ENCODE data around the gene CSTPP1. TPM values are rescaled to one million over a fixed set of nuclear protein-coding genes. Genes with fewer than 3 reads are reported as not detected.
"Not testable (repeated sequence)": the region's sequence is repeated elsewhere in the genome, so short reads cannot be mapped to it uniquely, and the experiment has no call there.

CSTPP1 gene
- total and polyA plus RNA-seq, 4 donors = 12.5 to 26.0 (median 20.9) TPM

DNA sequence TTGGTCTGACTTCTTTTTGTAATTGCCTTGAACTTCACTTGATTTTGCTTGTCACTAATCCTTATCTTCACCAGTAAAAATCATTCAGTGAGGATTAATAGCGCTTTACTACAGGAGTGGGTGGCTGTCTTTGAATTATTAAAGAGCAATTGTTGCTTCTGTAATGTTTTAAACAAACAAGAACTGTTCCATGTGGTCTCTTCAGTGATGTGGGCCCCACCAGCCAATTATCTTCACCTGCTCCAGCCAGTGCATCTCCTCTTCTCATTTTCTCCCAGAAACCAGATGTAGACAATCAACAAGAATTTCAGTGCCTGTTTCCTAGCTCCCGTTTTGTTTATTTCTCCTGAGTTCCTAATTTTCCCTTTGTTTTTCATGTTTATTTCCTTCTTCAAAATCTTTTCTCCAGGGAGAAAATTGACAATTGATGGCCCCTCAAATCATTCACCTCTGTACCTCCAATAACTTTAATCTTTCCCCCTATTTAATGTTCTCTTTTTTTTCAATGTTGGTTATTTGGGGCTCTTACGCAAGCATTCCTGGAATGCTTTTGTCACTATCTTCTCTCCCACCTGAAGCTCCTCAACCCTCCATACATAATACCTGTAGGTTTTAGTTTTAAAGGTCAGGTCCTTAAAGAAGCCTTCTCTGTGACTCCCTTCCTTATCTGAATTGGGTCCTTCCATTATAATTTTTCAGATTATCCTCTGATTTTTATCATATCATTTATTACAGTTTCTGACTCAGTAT lies 125.0 kb downstream of the CSTPP1 start:
- 86 to 92% methylated on average over 3 of the region's 3 CpGs for WGBS, 2 donors
- intact Hi-C loops (cut with DNase I) = no loop called here
- Histone ChIP-seq H3K27ac (ENCODE audit: low read depth in 1 of 2, low read length in 2 of 2) (no peak overlapping the region), H3K27me3 (ENCODE audit: control insufficient read depth in 1 of 2, insufficient read depth in 2 of 2, low read length in 1 of 2) (no peaks in the 10 kb centered on the region), H3K9me3 (ENCODE audit: control insufficient read depth, low read length) (no peaks in the 10 kb centered on the region), H3K4me1 (ENCODE audit: control insufficient read depth in 1 of 2, insufficient read depth in 2 of 2, low read length in 2 of 2) (no peaks in the 10 kb centered on the region), H3K36me3 (ENCODE audit: control insufficient read depth in 1 of 2, insufficient read depth in 2 of 2, low read length in 1 of 2) (no peaks in the 10 kb centered on the region), H3K4me3 (ENCODE audit: low read length in 2 of 2) (no peak overlapping the region)
- ATAC-seq (ENCODE audit: low FRiP score) (no peak), DNase-seq (no peak)

DNA sequence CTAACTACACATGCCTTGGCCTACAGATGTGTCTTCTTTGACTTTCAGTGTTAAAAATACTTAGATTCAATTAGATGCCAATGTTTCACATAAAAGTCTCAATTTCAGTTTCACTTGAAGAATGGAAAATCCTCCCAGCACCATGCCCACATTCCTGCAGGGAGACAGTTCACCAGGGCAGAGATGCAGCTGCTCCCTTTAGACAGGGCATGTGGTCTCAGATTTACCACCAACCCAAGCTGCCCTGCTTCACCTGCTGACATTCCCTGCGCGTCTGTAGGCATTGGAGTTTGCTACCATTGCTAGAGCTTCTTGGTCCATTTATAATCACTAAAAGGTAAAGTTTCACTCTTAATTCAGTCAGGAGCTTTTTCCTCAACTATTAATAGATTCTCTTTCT lies 126.2 kb downstream of the CSTPP1 start:
- Histone ChIP-seq H3K9me3 (ENCODE audit: control insufficient read depth, low read length) (no peaks in the 10 kb centered on the region), H3K4me3 (ENCODE audit: low read length in 2 of 2) (no peak overlapping the region), H3K27me3 (ENCODE audit: control insufficient read depth in 1 of 2, insufficient read depth in 2 of 2, low read length in 1 of 2) (no peaks in the 10 kb centered on the region), H3K27ac (ENCODE audit: low read depth in 1 of 2, low read length in 2 of 2) (no peak overlapping the region), H3K36me3 (ENCODE audit: control insufficient read depth in 1 of 2, insufficient read depth in 2 of 2, low read length in 1 of 2) (no peaks in the 10 kb centered on the region), H3K4me1 (ENCODE audit: control insufficient read depth in 1 of 2, insufficient read depth in 2 of 2, low read length in 2 of 2) (no peaks in the 10 kb centered on the region)
- DNase-seq = no peak
- 88 to 91% methylated on average over 2 of the region's 2 CpGs for WGBS, 2 donors
- intact Hi-C loops (cut with DNase I) = no loop called here
- no peak for ATAC-seq (ENCODE audit: low FRiP score)

DNA sequence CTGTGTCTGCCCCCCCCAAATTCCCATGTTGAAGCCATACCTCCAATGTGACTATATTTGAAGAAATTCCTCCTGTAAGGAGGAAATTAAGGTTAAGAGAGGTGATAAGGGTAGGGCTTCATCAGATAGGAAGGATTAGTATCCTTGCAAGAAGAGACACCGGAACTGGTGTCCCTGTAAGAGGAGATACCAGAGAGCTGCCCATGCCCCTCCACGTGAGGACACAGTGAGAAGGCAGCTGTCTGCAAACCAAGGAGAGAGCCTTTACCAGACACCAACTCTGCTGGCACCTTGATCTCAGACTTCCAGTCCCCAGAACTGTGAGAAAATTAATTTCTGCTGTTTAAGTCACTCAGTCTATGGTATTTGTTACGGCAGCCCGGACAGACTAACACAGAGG lies 130.8 kb downstream of the CSTPP1 start:
- no peak overlapping the region for H3K27ac ChIP-seq (ENCODE audit: low read depth in 1 of 2, low read length in 2 of 2)
- no peaks in the 10 kb centered on the region for H3K4me1 ChIP-seq (ENCODE audit: control insufficient read depth in 1 of 2, insufficient read depth in 2 of 2, low read length in 2 of 2)
- WGBS, 2 donors = 95 to 96% methylated on average over 4 of the region's 4 CpGs
- DNase-seq = no peak
- H3K27me3 ChIP-seq (ENCODE audit: control insufficient read depth in 1 of 2, insufficient read depth in 2 of 2, low read length in 1 of 2) = no peaks in the 10 kb centered on the region
- intact Hi-C loops (cut with DNase I) = no loop called here
- no peak overlapping the region for H3K4me3 ChIP-seq (ENCODE audit: low read length in 2 of 2)
- no peaks in the 10 kb centered on the region for H3K36me3 ChIP-seq (ENCODE audit: control insufficient read depth in 1 of 2, insufficient read depth in 2 of 2, low read length in 1 of 2)
- H3K9me3 ChIP-seq (ENCODE audit: control insufficient read depth, low read length) = no peaks in the 10 kb centered on the region
- no peak for ATAC-seq (ENCODE audit: low FRiP score)

DNA sequence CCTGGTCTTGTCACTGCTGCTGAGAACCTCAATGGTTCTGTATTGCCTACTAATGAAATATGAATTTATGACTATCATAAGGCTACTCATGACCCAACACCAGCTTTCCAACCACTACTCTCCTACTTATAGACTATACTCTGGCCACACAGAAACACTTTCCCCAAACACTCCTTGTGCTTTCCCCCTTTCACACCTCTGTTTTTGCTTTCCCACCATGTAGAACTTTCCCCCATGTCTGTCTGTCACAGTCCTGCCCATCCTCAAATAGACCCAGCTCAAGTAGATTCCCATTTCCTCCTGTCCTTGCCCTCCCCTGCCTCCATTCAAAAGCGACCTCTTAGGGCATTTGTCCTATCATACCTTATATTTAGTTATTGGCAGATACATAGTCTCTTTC lies 134.2 kb downstream of the CSTPP1 start:
- H3K27ac ChIP-seq (ENCODE audit: low read depth in 1 of 2, low read length in 2 of 2) = no peak overlapping the region
- no peaks in the 10 kb centered on the region for H3K4me1 ChIP-seq (ENCODE audit: control insufficient read depth in 1 of 2, insufficient read depth in 2 of 2, low read length in 2 of 2)
- ATAC-seq (ENCODE audit: low FRiP score) (no peak), DNase-seq (no peak)
- H3K36me3 ChIP-seq (ENCODE audit: control insufficient read depth in 1 of 2, insufficient read depth in 2 of 2, low read length in 1 of 2) = no peaks in the 10 kb centered on the region
- H3K9me3 ChIP-seq (ENCODE audit: control insufficient read depth, low read length) = no peaks in the 10 kb centered on the region
- intact Hi-C loops (cut with DNase I) = no loop called here
- H3K27me3 ChIP-seq (ENCODE audit: control insufficient read depth in 1 of 2, insufficient read depth in 2 of 2, low read length in 1 of 2) = no peaks in the 10 kb centered on the region
- H3K4me3 ChIP-seq (ENCODE audit: low read length in 2 of 2) = no peak overlapping the region
- WGBS, 2 donors = 92 to 97% methylated on average over 1 of the region's 1 CpG

DNA sequence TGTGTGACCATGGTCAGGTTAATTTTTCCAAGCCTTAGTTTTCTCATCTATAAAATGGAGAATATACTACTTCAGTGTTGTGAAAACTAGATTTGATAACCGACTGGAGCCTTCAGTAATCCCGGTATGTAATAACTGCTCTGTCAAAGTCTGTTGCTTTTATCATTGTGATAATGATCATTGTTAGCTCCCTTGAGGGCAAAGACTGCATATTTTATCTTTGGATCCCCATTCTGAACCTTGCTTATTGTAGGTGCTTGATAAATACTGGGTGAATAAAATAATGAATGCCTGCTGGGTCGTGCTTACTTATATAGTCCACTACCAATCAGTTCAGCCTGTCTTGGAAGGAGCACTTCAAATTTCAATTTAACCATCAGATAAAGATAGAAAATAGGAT lies 134.8 kb downstream of the CSTPP1 start:
- H3K27me3 ChIP-seq (ENCODE audit: control insufficient read depth in 1 of 2, insufficient read depth in 2 of 2, low read length in 1 of 2) = no peaks in the 10 kb centered on the region
- intact Hi-C loops (cut with DNase I) = no loop called here
- H3K9me3 ChIP-seq (ENCODE audit: control insufficient read depth, low read length) = no peaks in the 10 kb centered on the region
- no peaks in the 10 kb centered on the region for H3K36me3 ChIP-seq (ENCODE audit: control insufficient read depth in 1 of 2, insufficient read depth in 2 of 2, low read length in 1 of 2)
- H3K27ac ChIP-seq (ENCODE audit: low read depth in 1 of 2, low read length in 2 of 2) = no peak overlapping the region
- no peak overlapping the region for H3K4me3 ChIP-seq (ENCODE audit: low read length in 2 of 2)
- ATAC-seq (ENCODE audit: low FRiP score) (no peak), DNase-seq (no peak)
- no peaks in the 10 kb centered on the region for H3K4me1 ChIP-seq (ENCODE audit: control insufficient read depth in 1 of 2, insufficient read depth in 2 of 2, low read length in 2 of 2)
- 73 to 82% methylated on average over 3 of the region's 3 CpGs for WGBS, 2 donors

DNA sequence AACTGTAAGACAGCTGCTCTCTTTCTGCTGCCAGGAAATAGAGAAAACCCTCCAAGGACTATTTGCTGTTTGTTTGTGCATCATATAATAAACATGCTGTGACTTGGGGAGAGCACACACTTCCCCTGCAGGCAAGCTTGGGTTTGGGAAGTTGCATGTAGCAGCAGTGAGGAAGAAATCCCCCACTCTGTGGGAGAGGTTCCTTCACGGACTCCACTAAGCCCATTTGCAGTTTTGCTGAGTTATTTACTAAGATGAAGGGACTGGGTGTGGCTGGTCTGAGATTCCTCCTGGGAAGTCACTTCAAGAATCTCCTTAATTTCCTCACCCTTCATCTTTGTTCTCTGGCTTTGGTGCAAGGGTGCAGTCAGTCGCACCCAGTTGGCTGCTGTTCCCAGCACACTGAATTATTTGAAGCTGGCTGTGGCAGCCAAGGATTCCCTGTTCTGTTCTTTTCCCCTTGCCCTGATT lies 135.3 kb downstream of the CSTPP1 start:
- 73 to 78% methylated on average over 2 of the region's 2 CpGs for WGBS, 2 donors
- Histone ChIP-seq H3K36me3 (ENCODE audit: control insufficient read depth in 1 of 2, insufficient read depth in 2 of 2, low read length in 1 of 2) (no peaks in the 10 kb centered on the region), H3K4me3 (ENCODE audit: low read length in 2 of 2) (no peak overlapping the region), H3K27ac (ENCODE audit: low read depth in 1 of 2, low read length in 2 of 2) (no peak overlapping the region), H3K27me3 (ENCODE audit: control insufficient read depth in 1 of 2, insufficient read depth in 2 of 2, low read length in 1 of 2) (no peaks in the 10 kb centered on the region), H3K9me3 (ENCODE audit: control insufficient read depth, low read length) (no peaks in the 10 kb centered on the region), H3K4me1 (ENCODE audit: control insufficient read depth in 1 of 2, insufficient read depth in 2 of 2, low read length in 2 of 2) (no peaks in the 10 kb centered on the region)
- no peak for DNase-seq
- intact Hi-C loops (cut with DNase I) = no loop called here
- no peak for ATAC-seq (ENCODE audit: low FRiP score)

DNA sequence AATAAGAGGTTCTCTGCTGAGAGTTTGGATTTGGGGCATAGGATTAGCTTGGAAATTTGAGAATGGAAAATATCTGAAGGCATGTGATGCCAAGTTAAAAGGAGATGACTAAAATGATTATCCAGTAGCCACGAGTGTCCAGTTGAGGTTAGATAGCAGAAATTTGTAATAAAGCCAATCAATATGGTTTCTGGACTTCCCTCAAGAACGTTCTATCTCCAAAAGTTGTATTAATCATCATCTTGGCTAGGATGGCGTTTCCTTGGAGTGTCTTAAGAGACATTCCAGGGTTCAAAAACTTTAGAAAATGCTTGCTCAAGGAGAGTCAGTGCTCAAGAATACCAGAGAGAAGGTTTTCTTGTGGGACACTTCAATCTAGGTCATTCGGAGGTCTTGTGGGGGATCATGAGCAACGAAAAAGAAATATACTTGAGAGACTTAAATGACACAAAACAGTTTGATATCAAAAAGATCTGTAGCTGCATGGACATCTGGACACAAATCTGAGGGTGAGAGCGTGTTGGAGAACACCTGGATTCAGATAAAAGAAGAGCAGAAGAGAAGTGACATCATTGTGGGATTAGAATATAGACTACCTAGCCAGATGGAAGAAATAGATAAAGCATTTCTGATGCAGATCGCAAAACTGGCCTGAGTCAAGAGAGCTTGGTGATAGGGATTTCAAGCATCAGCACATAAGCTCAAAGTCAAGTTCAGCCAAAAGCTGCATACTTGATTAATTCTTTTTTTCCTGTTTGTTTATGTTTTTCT lies 142.4 kb downstream of the CSTPP1 start:
- H3K9me3 ChIP-seq (ENCODE audit: control insufficient read depth, low read length) = no peaks in the 10 kb centered on the region
- WGBS, 2 donors = 74 to 79% methylated on average over 7 of the region's 7 CpGs
- H3K4me1 ChIP-seq (ENCODE audit: control insufficient read depth in 1 of 2, insufficient read depth in 2 of 2, low read length in 2 of 2) = no peaks in the 10 kb centered on the region
- no peak overlapping the region for H3K27ac ChIP-seq (ENCODE audit: low read depth in 1 of 2, low read length in 2 of 2)
- DNase-seq = no peak
- no peaks in the 10 kb centered on the region for H3K27me3 ChIP-seq (ENCODE audit: control insufficient read depth in 1 of 2, insufficient read depth in 2 of 2, low read length in 1 of 2)
- no peak overlapping the region for H3K4me3 ChIP-seq (ENCODE audit: low read length in 2 of 2)
- ATAC-seq (ENCODE audit: low FRiP score) = no peak
- intact Hi-C loops (cut with DNase I) = no loop called here
- no peaks in the 10 kb centered on the region for H3K36me3 ChIP-seq (ENCODE audit: control insufficient read depth in 1 of 2, insufficient read depth in 2 of 2, low read length in 1 of 2)

DNA sequence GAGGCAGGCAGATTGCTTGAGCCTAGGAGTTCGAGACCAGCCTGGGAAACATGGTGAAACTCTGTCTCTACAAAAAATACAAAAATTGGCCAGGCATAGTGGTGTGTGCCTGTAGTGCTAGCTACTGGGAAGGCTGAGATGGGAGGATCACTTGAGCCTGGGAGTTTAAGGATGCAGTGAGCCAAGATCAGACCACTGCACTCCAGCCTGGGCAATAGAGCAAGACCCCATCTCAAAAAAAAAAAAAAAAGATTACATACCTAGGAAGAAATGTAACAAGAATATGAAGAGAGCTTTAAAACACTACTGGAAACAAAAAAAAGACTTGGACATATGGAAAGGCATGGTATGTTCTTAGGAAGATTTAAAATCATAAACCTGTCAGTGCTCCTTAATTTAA lies 144.2 kb downstream of the CSTPP1 start:
- intact Hi-C loops (cut with DNase I); H3K4me1 ChIP-seq (ENCODE audit: control insufficient read depth in 1 of 2, insufficient read depth in 2 of 2, low read length in 2 of 2); H3K27ac ChIP-seq (ENCODE audit: low read depth in 1 of 2, low read length in 2 of 2); ATAC-seq (ENCODE audit: low FRiP score); H3K4me3 ChIP-seq (ENCODE audit: low read length in 2 of 2); H3K27me3 ChIP-seq (ENCODE audit: control insufficient read depth in 1 of 2, insufficient read depth in 2 of 2, low read length in 1 of 2); H3K36me3 ChIP-seq (ENCODE audit: control insufficient read depth in 1 of 2, insufficient read depth in 2 of 2, low read length in 1 of 2); H3K9me3 ChIP-seq (ENCODE audit: control insufficient read depth, low read length); DNase-seq: not testable (repeated sequence)
- 96 to 100% methylated on average over 1 of the region's 1 CpG for WGBS, 2 donors

DNA sequence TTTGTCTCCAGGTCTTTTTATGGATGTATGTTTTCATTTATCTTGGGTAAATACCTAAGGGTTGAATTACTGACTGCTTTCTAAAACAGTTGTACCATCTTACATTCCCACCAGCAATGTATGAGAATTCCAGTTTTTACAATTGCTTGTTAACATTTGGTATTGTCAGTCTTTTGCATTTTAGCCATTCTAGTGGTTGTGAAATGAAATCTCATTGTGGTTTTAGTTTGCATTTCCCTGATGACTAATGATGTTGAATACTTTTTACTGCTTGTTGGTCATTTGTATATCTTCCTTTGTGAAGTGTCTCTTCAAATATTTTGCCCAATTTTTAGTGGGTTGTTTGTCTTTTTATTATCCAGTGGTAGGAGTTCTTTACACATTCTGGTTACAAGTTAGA lies 147.4 kb downstream of the CSTPP1 start:
- no peak overlapping the region for H3K27ac ChIP-seq (ENCODE audit: low read depth in 1 of 2, low read length in 2 of 2)
- no peak overlapping the region for H3K4me3 ChIP-seq (ENCODE audit: low read length in 2 of 2)
- intact Hi-C loops (cut with DNase I) = no loop called here
- ATAC-seq (ENCODE audit: low FRiP score) (no peak), DNase-seq (no peak)
- no peaks in the 10 kb centered on the region for H3K4me1 ChIP-seq (ENCODE audit: control insufficient read depth in 1 of 2, insufficient read depth in 2 of 2, low read length in 2 of 2)
- H3K9me3 ChIP-seq (ENCODE audit: control insufficient read depth, low read length) = no peaks in the 10 kb centered on the region
- no peaks in the 10 kb centered on the region for H3K27me3 ChIP-seq (ENCODE audit: control insufficient read depth in 1 of 2, insufficient read depth in 2 of 2, low read length in 1 of 2)
- no peaks in the 10 kb centered on the region for H3K36me3 ChIP-seq (ENCODE audit: control insufficient read depth in 1 of 2, insufficient read depth in 2 of 2, low read length in 1 of 2)

Measured in aorta (tissue), 5 donors.